CD4-positive, alpha-beta memory T cell (primary cell): ENCODE measurements around the gene CMTM8. TPM values are rescaled to one million over a fixed set of nuclear protein-coding genes. Genes with fewer than 3 reads are reported as not detected.

Source experiments
- CTCF ChIA-PET: fragments of 350-600 bp; sonication (Branson Sonifier 250); formaldehyde crosslinking; loops from one replicate; lab custom pipeline; 2021; ENCODE audit warnings: inconsistent platforms; ENCODE audit not compliant: partially characterized antibody; lab: Charles Lee
- POLR2A ChIA-PET: fragments of 350-600 bp; sonication (Branson Sonifier 250); formaldehyde crosslinking; loops from one replicate; lab custom pipeline; 2021; ENCODE audit not compliant: partially characterized antibody; lab: Charles Lee
- DNase-seq, 5 donors: peaks; one replicate each; pipeline versions ENCODE4 v3.0.0 to v3.0.0-alpha.2; 2020 to 2022; ENCODE audit warnings: mixed read lengths in 1 of 5
- H3K27ac ChIP-seq: one replicate; pipeline ENCODE4 v1.7.0; 2013; ENCODE audit warnings: low read depth, low read length
- H3K27me3 ChIP-seq: 2 replicates; pipeline ENCODE4 v1.7.0; 2013; ENCODE audit warnings: mild to moderate bottlenecking, low read length, moderate library complexity; ENCODE audit not compliant: insufficient read depth
- H3K36me3 ChIP-seq: 2 replicates; pipeline ENCODE4 v1.7.0; 2013; ENCODE audit warnings: mild to moderate bottlenecking, low read length, moderate library complexity; ENCODE audit not compliant: insufficient read depth
- H3K4me1 ChIP-seq: 2 replicates; pipeline ENCODE4 v1.7.0; 2013; ENCODE audit warnings: mild to moderate bottlenecking, low read length, moderate library complexity; ENCODE audit not compliant: insufficient read depth
- H3K4me3 ChIP-seq, 2 donors: one replicate each; pipeline ENCODE4 v1.7.0; 2013; ENCODE audit warnings: low read length in 2 of 2, mild to moderate bottlenecking in 1 of 2
- H3K9me3 ChIP-seq, 2 donors: one replicate each; pipeline ENCODE4 v1.7.0; 2013; ENCODE audit warnings: low read length in 2 of 2, control low read depth in 1 of 2; ENCODE audit not compliant: control insufficient read depth in 1 of 2
- H3K27ac Mint-ChIP-seq, 7 donors: one replicate each; pipeline ENCODE4 v1.8.0; 2020 to 2021; ENCODE audit warnings: mixed read lengths in 7 of 7, mild to moderate bottlenecking in 6 of 7, inconsistent platforms in 3 of 7, moderate library complexity in 3 of 7
- H3K27me3 Mint-ChIP-seq, 2 donors: one replicate each; pipeline ENCODE4 v1.8.0; 2020 to 2021; ENCODE audit warnings: mixed read lengths in 2 of 2
- H3K36me3 Mint-ChIP-seq, 2 donors: one replicate each; pipeline ENCODE4 v1.8.0; 2020 to 2021; ENCODE audit warnings: mixed read lengths in 2 of 2, inconsistent platforms in 1 of 2, mild to moderate bottlenecking in 1 of 2
- H3K4me1 Mint-ChIP-seq, 4 donors: one replicate each; pipeline ENCODE4 v1.8.0; 2020 to 2021; ENCODE audit warnings: mixed read lengths in 4 of 4, mild to moderate bottlenecking in 1 of 4
- H3K4me3 Mint-ChIP-seq, 8 donors: one replicate each; pipeline ENCODE4 v1.8.0; 2020 to 2021; ENCODE audit warnings: mixed read lengths in 8 of 8, mild to moderate bottlenecking in 7 of 8, moderate library complexity in 6 of 8, inconsistent platforms in 3 of 8
- H3K9me3 Mint-ChIP-seq, 8 donors: one replicate each; pipeline ENCODE4 v1.8.0; 2020 to 2021; ENCODE audit warnings: mixed read lengths in 8 of 8, mild to moderate bottlenecking in 5 of 8, inconsistent platforms in 3 of 8, moderate library complexity in 1 of 8
- intact Hi-C: fragments of 100-400 bp; cut with micrococcal nuclease; formaldehyde crosslinking; loops from one replicate; pipeline ENCODE4 v1.15.1; 2023
- polyA plus RNA-seq, 2 donors: library from polyadenylated mRNA; unstranded; fragments of 300-500 nt; fragmentation: Illumina TruSeq; gene quantifications; one replicate each; pipeline ENCODE4 v1.2.3, GENCODE V29; 2021
- total RNA-seq, 2 experiments: library from RNA; stranded (reverse); gene quantifications; one replicate each; pipeline ENCODE4 v1.2.3, GENCODE V29; 2021

CMTM8 gene
- total and polyA plus RNA-seq, 4 experiments from 2014 or later, result 11.9 to 17.8 (median 14.8) TPM

GRCh38 chr3:32308378-32308777 lies 69.9 kb downstream of the CMTM8 start:
- peak overlapping the region in 2 of 7 donors; percentile 10 to 11 for H3K27ac Mint-ChIP-seq
- H3K36me3 Mint-ChIP-seq, result peaks cover 0 to 3% of the 10 kb centered on the region in 2 donors
- H3K4me1 Mint-ChIP-seq, result peaks cover 38 to 78% (median 53%) of the 10 kb centered on the region in 4 donors
- H3K27me3 ChIP-seq, result no peaks in the 10 kb centered on the region
- ChIA-PET CTCF (interaction anchor here (0.8 to 2.3 kb wide), 6 partner anchors 8 to 131 kb away, joined by 3 to 9 read pairs (median 6); no protein-coding TSS in a partner anchor), POLR2A (interaction anchor here (1.0 to 4.0 kb wide), 2 partner anchors 11 to 19 kb away, joined by 4 to 15 read pairs; no protein-coding TSS in a partner anchor)
- H3K4me3 Mint-ChIP-seq, result no peak overlapping the region
- H3K9me3 ChIP-seq, result no peaks in the 10 kb centered on the region
- no peaks in the 10 kb centered on the region for H3K36me3 ChIP-seq
- no peaks in the 10 kb centered on the region for H3K27me3 Mint-ChIP-seq
- H3K9me3 Mint-ChIP-seq, result peaks cover 0 to 4% (median 0%) of the 10 kb centered on the region in 8 donors
- no peak overlapping the region for H3K27ac ChIP-seq
- H3K4me1 ChIP-seq, result peaks cover 41% of the 10 kb centered on the region
- H3K4me3 ChIP-seq, result no peak overlapping the region
- no peak for DNase-seq
- intact Hi-C loops, result no loop called here

GRCh38 chr3:32309654-32310242 lies 71.3 kb downstream of the CMTM8 start:
- peak overlapping the region in 3 of 7 donors; percentile 17 to 22 (median 21) for H3K27ac Mint-ChIP-seq
- H3K4me3 ChIP-seq, result no peak overlapping the region
- H3K36me3 Mint-ChIP-seq, result peaks cover 0 to 6% of the 10 kb centered on the region in 2 donors
- no peaks in the 10 kb centered on the region for H3K36me3 ChIP-seq
- H3K9me3 ChIP-seq, result no peaks in the 10 kb centered on the region
- peaks cover 34 to 77% (median 51%) of the 10 kb centered on the region in 4 donors for H3K4me1 Mint-ChIP-seq
- ChIA-PET POLR2A (interaction anchor here (0.6 to 2.1 kb wide), 2 partner anchors 12 to 21 kb away, joined by 3 to 6 read pairs; no protein-coding TSS in a partner anchor), CTCF (interaction anchor here (0.7 to 8.2 kb wide), 7 partner anchors 13 to 70 kb away, joined by 3 to 77 read pairs (median 6); no protein-coding TSS in a partner anchor)
- no peak overlapping the region for H3K4me3 Mint-ChIP-seq
- peaks cover 0 to 4% (median 0%) of the 10 kb centered on the region in 8 donors for H3K9me3 Mint-ChIP-seq
- no peak for DNase-seq
- H3K27me3 ChIP-seq, result no peaks in the 10 kb centered on the region
- H3K27ac ChIP-seq, result no peak overlapping the region
- no peaks in the 10 kb centered on the region for H3K27me3 Mint-ChIP-seq
- peaks cover 39% of the 10 kb centered on the region for H3K4me1 ChIP-seq
- intact Hi-C loops, result no loop called here

- intact Hi-C loops, result no loop called here
- ChIA-PET POLR2A (interaction anchor here (0.6 to 4.4 kb wide), 3 partner anchors 7 to 22 kb away, joined by 3 to 50 read pairs (median 6); no protein-coding TSS in a partner anchor), CTCF (interaction anchor here (1.2 to 8.2 kb wide), 4 partner anchors 13 to 70 kb away, joined by 5 to 77 read pairs (median 12); no protein-coding TSS in a partner anchor)
- Histone ChIP-seq H3K4me1 (peaks cover 33% of the 10 kb centered on the region), H3K27ac (no peak overlapping the region), H3K36me3 (no peaks in the 10 kb centered on the region), H3K9me3 (no peaks in the 10 kb centered on the region), H3K27me3 (no peaks in the 10 kb centered on the region), H3K4me3 (no peak overlapping the region)
- no peak for DNase-seq
- H3K36me3 Mint-ChIP-seq, result peaks cover 0 to 6% of the 10 kb centered on the region in 2 donors
- H3K9me3 Mint-ChIP-seq, result peaks cover 0 to 4% (median 0%) of the 10 kb centered on the region in 8 donors
- H3K4me1 Mint-ChIP-seq, result peaks cover 31 to 73% (median 46%) of the 10 kb centered on the region in 4 donors
- H3K27me3 Mint-ChIP-seq, result no peaks in the 10 kb centered on the region
- H3K27ac Mint-ChIP-seq, result no peak overlapping the region
- H3K4me3 Mint-ChIP-seq, result no peak overlapping the region
These were observed 71.9 kb downstream of the CMTM8 start for GRCh38 chr3:32310336-32310735.

- intact Hi-C loops, result no loop called here
- no peak for DNase-seq
- Mint-ChIP-seq H3K36me3 (peaks cover 0 to 6% of the 10 kb centered on the region in 2 donors), H3K9me3 (peaks cover 0 to 4% (median 0%) of the 10 kb centered on the region in 8 donors), H3K27me3 (no peaks in the 10 kb centered on the region), H3K27ac (no peak overlapping the region), H3K4me1 (peaks cover 28 to 64% (median 40%) of the 10 kb centered on the region in 4 donors), H3K4me3 (peak overlapping the region in 1 of 8 donors; percentile 39)
- peaks cover 28% of the 10 kb centered on the region for H3K4me1 ChIP-seq
- no peak overlapping the region for H3K4me3 ChIP-seq
- no peaks in the 10 kb centered on the region for H3K36me3 ChIP-seq
- CTCF ChIA-PET, result interaction anchor here (0.8 to 8.2 kb wide), 7 partner anchors 8 to 71 kb away, joined by 3 to 77 read pairs (median 18); no protein-coding TSS in a partner anchor
- POLR2A ChIA-PET, result interaction anchor here (2.1 to 4.4 kb wide), 2 partner anchors 8 to 13 kb away, joined by 6 to 50 read pairs; no protein-coding TSS in a partner anchor
- no peaks in the 10 kb centered on the region for H3K9me3 ChIP-seq
- H3K27me3 ChIP-seq, result no peaks in the 10 kb centered on the region
- no peak overlapping the region for H3K27ac ChIP-seq
These were observed 72.7 kb downstream of the CMTM8 start for GRCh38 chr3:32310918-32311839.

- Mint-ChIP-seq H3K9me3 (peaks cover 0 to 2% (median 0%) of the 10 kb centered on the region in 8 donors), H3K27me3 (no peaks in the 10 kb centered on the region), H3K27ac (peak overlapping the region in 3 of 7 donors; percentile 38 to 60 (median 56)), H3K4me1 (peaks cover 24 to 55% (median 34%) of the 10 kb centered on the region in 4 donors), H3K4me3 (peak overlapping the region in 1 of 8 donors; percentile 36), H3K36me3 (peaks cover 0 to 6% of the 10 kb centered on the region in 2 donors)
- H3K9me3 ChIP-seq, result no peaks in the 10 kb centered on the region
- H3K36me3 ChIP-seq, result no peaks in the 10 kb centered on the region
- intact Hi-C loops, result loop anchor here (2.0 kb wide), 1 partner anchor 15 kb away; no protein-coding TSS in a partner anchor
- H3K4me1 ChIP-seq, result peaks cover 23% of the 10 kb centered on the region
- DNase-seq, result no peak
- H3K27ac ChIP-seq, result no peak overlapping the region
- no peaks in the 10 kb centered on the region for H3K27me3 ChIP-seq
- CTCF ChIA-PET, result interaction anchor here (0.8 to 8.2 kb wide), 6 partner anchors 9 to 72 kb away, joined by 3 to 77 read pairs (median 22); no protein-coding TSS in a partner anchor
- POLR2A ChIA-PET, result interaction anchor here (1.4 to 4.4 kb wide), 3 partner anchors 9 to 16 kb away, joined by 6 to 50 read pairs (median 9); no protein-coding TSS in a partner anchor
- H3K4me3 ChIP-seq, result no peak overlapping the region
These were observed 73.8 kb downstream of the CMTM8 start for GRCh38 chr3:32312251-32312650.

GRCh38 chr3:32313169-32313568 lies 74.7 kb downstream of the CMTM8 start:
- CTCF ChIA-PET, result interaction anchor here (1.3 to 8.2 kb wide), 4 partner anchors 10 to 73 kb away, joined by 7 to 77 read pairs (median 28); no protein-coding TSS in a partner anchor
- Histone ChIP-seq H3K27me3 (no peaks in the 10 kb centered on the region), H3K4me3 (no peak overlapping the region), H3K36me3 (no peaks in the 10 kb centered on the region), H3K4me1 (peaks cover 23% of the 10 kb centered on the region), H3K27ac (no peak overlapping the region), H3K9me3 (no peaks in the 10 kb centered on the region)
- no peaks in the 10 kb centered on the region for H3K9me3 Mint-ChIP-seq
- H3K36me3 Mint-ChIP-seq, result peaks cover 0 to 4% of the 10 kb centered on the region in 2 donors
- intact Hi-C loops, result loop anchor here (1.0 to 2.0 kb wide), 2 partner anchors 10 to 16 kb away; no protein-coding TSS in a partner anchor
- no peak for DNase-seq
- peak overlapping the region in 4 of 8 donors; percentile 42 to 81 (median 72) for H3K4me3 Mint-ChIP-seq
- peaks cover 24 to 46% (median 31%) of the 10 kb centered on the region in 4 donors for H3K4me1 Mint-ChIP-seq
- H3K27me3 Mint-ChIP-seq, result no peaks in the 10 kb centered on the region
- H3K27ac Mint-ChIP-seq, result peak overlapping the region in 6 of 7 donors; percentile 75 to 94 (median 86)
- POLR2A ChIA-PET, result interaction anchor here (0.9 to 4.4 kb wide), 6 partner anchors 10 to 32 kb away, joined by 3 to 50 read pairs (median 10); no protein-coding TSS in a partner anchor
